BJ (cell line): Measurements from ENCODE around the gene CHSY1. TPM values are rescaled to one million over a fixed set of nuclear protein-coding genes. Genes with fewer than 3 reads are reported as not detected.

ENCODE experiments used
- CTCF ChIA-PET: fragments of 350-600 bp; formaldehyde crosslinking; extraction: SDS; loops from one replicate; lab custom pipeline; 2021; ENCODE audit warnings: antibody characterized with exemption, inconsistent platforms; lab: Yijun Ruan, JAX
- POLR2A ChIA-PET: fragments of 300-600 bp; sonication (Branson Sonifier 250); formaldehyde crosslinking; extraction: SDS; loops from one replicate; lab custom pipeline; 2021; ENCODE audit warnings: antibody characterized with exemption; lab: Charles Lee
- DNase-seq: peaks from one replicate; pipeline ENCODE4 v3.0.0-alpha.2; 2011; ENCODE audit warnings: low read depth
- H3K27me3 ChIP-seq: 2 replicates; pipeline ENCODE4 v1.6.0; 2011; ENCODE audit warnings: low read length; ENCODE audit not compliant: control insufficient read depth, insufficient read depth
- H3K36me3 ChIP-seq: 2 replicates; pipeline ENCODE4 v1.5.1; 2011; ENCODE audit warnings: low read length; ENCODE audit not compliant: control insufficient read depth, insufficient read depth
- H3K4me3 ChIP-seq: 2 replicates; pipeline ENCODE4 v1.5.1; 2011; ENCODE audit warnings: low read depth, mild to moderate bottlenecking, control low read depth, low read length
- CTCF ChIP-seq: IDR thresholded peaks from 2 replicates; pipeline ENCODE4 v1.5.1; 2011; ENCODE audit warnings: low read depth, mild to moderate bottlenecking, control low read depth, inconsistent platforms, low read length, moderate library complexity; ENCODE audit not compliant: insufficient read depth
- polyA plus RNA-seq: library from polyadenylated mRNA; depleted of rRNA; stranded (reverse); fragments of >200 nt; gene quantifications from 2 replicates; pipeline ENCODE4 v1.2.3, GENCODE V29; 2011

Gene CHSY1
- polyA plus RNA-seq, 1 experiment, result 17.7 TPM

- CTCF ChIA-PET, result no interaction called here
- POLR2A ChIA-PET, result no interaction called here
Measured at GRCh38 chr15:101207867-101208288, 44.0 kb downstream of the CHSY1 start.

GRCh38 chr15:101206176-101206591 lies 45.7 kb downstream of the CHSY1 start:
- Histone ChIP-seq H3K27me3 (no peaks in the 10 kb centered on the region), H3K4me3 (no peak overlapping the region), H3K36me3 (no peaks in the 10 kb centered on the region)
- DNase-seq, result no peak
- POLR2A ChIA-PET, result no interaction called here
- CTCF ChIA-PET, result no interaction called here
- no peak for TF ChIP-seq CTCF

More at GRCh38 chr15:101207867-101208288, 44.0 kb downstream of the CHSY1 start:
- no peak overlapping the region for H3K4me3 ChIP-seq
- H3K36me3 ChIP-seq, result no peaks in the 10 kb centered on the region
- TF ChIP-seq CTCF, result no peak
- H3K27me3 ChIP-seq, result no peaks in the 10 kb centered on the region
- no peak for DNase-seq

GRCh38 chr15:101204739-101205535 lies 46.9 kb downstream of the CHSY1 start:
- H3K4me3 ChIP-seq, result no peak overlapping the region
- no peaks in the 10 kb centered on the region for H3K36me3 ChIP-seq
- DNase-seq, result no peak
- CTCF ChIA-PET, result interaction anchor here (0.9 to 1.6 kb wide), 3 partner anchors 26 to 51 kb away, joined by 3 to 4 read pairs (median 3); no protein-coding TSS in a partner anchor
- POLR2A ChIA-PET, result no interaction called here
- TF ChIP-seq CTCF, result no peak
- H3K27me3 ChIP-seq, result no peaks in the 10 kb centered on the region

GRCh38 chr15:101203607-101204189 lies 48.1 kb downstream of the CHSY1 start:
- TF ChIP-seq CTCF, result no peak
- no peaks in the 10 kb centered on the region for H3K36me3 ChIP-seq
- no peaks in the 10 kb centered on the region for H3K27me3 ChIP-seq
- DNase-seq, result no peak
- ChIA-PET CTCF (no interaction called here), POLR2A (no interaction called here)
- no peak overlapping the region for H3K4me3 ChIP-seq

- POLR2A ChIA-PET, result no interaction called here
- Histone ChIP-seq H3K36me3 (no peaks in the 10 kb centered on the region), H3K4me3 (no peak overlapping the region), H3K27me3 (no peaks in the 10 kb centered on the region)
- DNase-seq, result no peak
- CTCF ChIA-PET, result no interaction called here
- no peak for TF ChIP-seq CTCF
Measured at GRCh38 chr15:101203029-101203573, 48.7 kb downstream of the CHSY1 start.
